Osteocyte (in vitro differentiated cells): Measurements from ENCODE around the gene NFKBIZ. TPM values are rescaled to one million over a fixed set of nuclear protein-coding genes. Genes with fewer than 3 reads are reported as not detected.

Experiments used
- DNase-seq: peaks from one replicate; pipeline ENCODE4 v3.0.0; 2021; ENCODE audit warnings: mixed read lengths; ENCODE audit not compliant: unreplicated experiment; ENCODE audit errors: extremely low spot score
- H3K27ac Mint-ChIP-seq: one replicate; pipeline ENCODE4 v1.8.0; 2021; ENCODE audit warnings: mild to moderate bottlenecking, mixed read lengths; ENCODE audit not compliant: unreplicated experiment
- H3K27me3 Mint-ChIP-seq: one replicate; pipeline ENCODE4 v1.8.0; 2021; ENCODE audit warnings: mixed read lengths; ENCODE audit not compliant: unreplicated experiment
- H3K36me3 Mint-ChIP-seq: one replicate; pipeline ENCODE4 v1.8.0; 2021; ENCODE audit warnings: mixed read lengths; ENCODE audit not compliant: unreplicated experiment
- H3K4me1 Mint-ChIP-seq: one replicate; pipeline ENCODE4 v1.8.0; 2021; ENCODE audit warnings: mixed read lengths; ENCODE audit not compliant: unreplicated experiment
- H3K4me3 Mint-ChIP-seq: one replicate; pipeline ENCODE4 v1.8.0; 2021; ENCODE audit warnings: mild to moderate bottlenecking, moderate library complexity, mixed read lengths; ENCODE audit not compliant: unreplicated experiment
- H3K9me3 Mint-ChIP-seq: one replicate; pipeline ENCODE4 v1.8.0; 2021; ENCODE audit warnings: mixed read lengths; ENCODE audit not compliant: unreplicated experiment
- CTCF ChIP-seq: fragments of 200-600 bp; sonication (generic); IDR thresholded peaks from 2 replicates; pipeline ENCODE4 v1.5.0; 2021; ENCODE audit warnings: antibody characterized with exemption, mild to moderate bottlenecking, moderate library complexity
- total RNA-seq: library from RNA; stranded (reverse); gene quantifications from 2 replicates; pipeline ENCODE4 v1.2.1, GENCODE V29; 2021

Gene NFKBIZ
- total RNA-seq, 1 donor from 2014 or later, result 30.1 TPM

GRCh38 chr3:101836652-101837598 lies 12.4 kb upstream of the NFKBIZ start:
- Mint-ChIP-seq H3K9me3 (peaks cover 2% of the 10 kb centered on the region), H3K4me1 (peaks cover 12% of the 10 kb centered on the region), H3K4me3 (no peak overlapping the region), H3K27ac (peak overlapping the region; percentile 20), H3K36me3 (peaks cover 8% of the 10 kb centered on the region), H3K27me3 (no peaks in the 10 kb centered on the region)
- no peak for TF ChIP-seq CTCF
- no peak for DNase-seq

- Mint-ChIP-seq H3K9me3 (peaks cover 10% of the 10 kb centered on the region), H3K4me3 (no peak overlapping the region), H3K4me1 (peaks cover 17% of the 10 kb centered on the region), H3K27me3 (no peaks in the 10 kb centered on the region), H3K36me3 (peaks cover 8% of the 10 kb centered on the region), H3K27ac (no peak overlapping the region)
- no peak for TF ChIP-seq CTCF
- DNase-seq, result no peak
Observed at GRCh38 chr3:101838691-101839090, 10.6 kb upstream of the NFKBIZ start.

GRCh38 chr3:101840066-101840465 lies 9.2 kb upstream of the NFKBIZ start:
- H3K9me3 Mint-ChIP-seq, result peaks cover 10% of the 10 kb centered on the region
- no peak for DNase-seq
- no peak overlapping the region for H3K27ac Mint-ChIP-seq
- TF ChIP-seq CTCF, result no peak
- no peak overlapping the region for H3K4me3 Mint-ChIP-seq
- H3K27me3 Mint-ChIP-seq, result no peaks in the 10 kb centered on the region
- peaks cover 2% of the 10 kb centered on the region for H3K36me3 Mint-ChIP-seq
- H3K4me1 Mint-ChIP-seq, result peaks cover 17% of the 10 kb centered on the region

GRCh38 chr3:101842245-101842934 lies 6.9 kb upstream of the NFKBIZ start:
- Mint-ChIP-seq H3K9me3 (peaks cover 10% of the 10 kb centered on the region), H3K36me3 (no peaks in the 10 kb centered on the region), H3K27me3 (no peaks in the 10 kb centered on the region), H3K4me1 (peaks cover 14% of the 10 kb centered on the region), H3K27ac (peak overlapping the region; percentile 29), H3K4me3 (no peak overlapping the region)
- TF ChIP-seq CTCF, result no peak
- no peak for DNase-seq

- no peak overlapping the region for H3K4me3 Mint-ChIP-seq
- peak overlapping the region; percentile 45 for H3K27ac Mint-ChIP-seq
- TF ChIP-seq CTCF, result no peak
- no peaks in the 10 kb centered on the region for H3K27me3 Mint-ChIP-seq
- H3K4me1 Mint-ChIP-seq, result peaks cover 16% of the 10 kb centered on the region
- H3K36me3 Mint-ChIP-seq, result no peaks in the 10 kb centered on the region
- DNase-seq, result no peak
- H3K9me3 Mint-ChIP-seq, result peaks cover 10% of the 10 kb centered on the region
Observed at GRCh38 chr3:101842935-101843330, 6.4 kb upstream of the NFKBIZ start.
